Sigmoid colon (tissue), 7 donors: ENCODE measurements around the gene ATRNL1. TPM values are rescaled to one million over a fixed set of nuclear protein-coding genes. Genes with fewer than 3 reads are reported as not detected.
"Not testable (repeated sequence)": the region's sequence is repeated elsewhere in the genome, so short reads cannot be mapped to it uniquely, and the experiment has no call there.

ENCODE experiments used
- DNase-seq: peaks from one replicate; pipeline ENCODE4 v3.0.0-alpha.2; 2019
- H3K27ac ChIP-seq, 4 donors: fragments of 200-600 bp; sonication (generic); one replicate each; pipeline ENCODE4 v1.5.1; 2016 to 2019; ENCODE audit warnings: mild to moderate bottlenecking in 1 of 4
- H3K27me3 ChIP-seq, 3 donors: fragments of 200-600 bp; sonication (generic); one replicate each; pipeline ENCODE4 v1.5.1; 2019; ENCODE audit warnings: mild to moderate bottlenecking in 1 of 3
- H3K36me3 ChIP-seq, 4 donors: fragments of 200-600 bp; sonication (generic); one replicate each; pipeline ENCODE4 v1.5.1; 2016 to 2019
- H3K4me1 ChIP-seq, 4 donors: fragments of 200-600 bp; sonication (generic); one replicate each; pipeline ENCODE4 v1.5.1; 2017 to 2019
- H3K4me3 ChIP-seq, 4 donors: fragments of 200-600 bp; sonication (generic); one replicate each; pipeline ENCODE4 v1.5.1; 2017 to 2019; ENCODE audit warnings: mild to moderate bottlenecking in 2 of 4, moderate library complexity in 1 of 4
- H3K9me3 ChIP-seq, 4 donors: fragments of 200-600 bp in 3 of 4; sonication (generic) in 3 of 4; one replicate each; pipeline versions ENCODE4 v1.5.1 to v1.6.1; 2013 to 2019
- EP300 ChIP-seq, 4 donors: sonication (generic); formaldehyde crosslinking; IDR thresholded peaks; one replicate each; pipeline ENCODE4 v1.6.1; 2017; ENCODE audit warnings: antibody characterized with exemption in 4 of 4
- POLR2A ChIP-seq, 2 donors: fragments of 450-650 bp; IDR thresholded peaks; one replicate each; pipeline ENCODE4 v1.6.1; 2016; ENCODE audit warnings: antibody characterized with exemption in 2 of 2, mild to moderate bottlenecking in 2 of 2, moderate library complexity in 2 of 2
- POLR2AphosphoS5 ChIP-seq, 4 donors: sonication (generic); formaldehyde crosslinking; IDR thresholded peaks; one replicate each; pipeline ENCODE4 v1.6.1; 2017; ENCODE audit warnings: antibody characterized with exemption in 4 of 4
- WGBS, 2 donors: extraction: QIAGEN DNeasy Blood & Tissue Kit; methylation state at CpG; one replicate each; pipeline ENCODE4 v1.1.7; 2013; 5-methylcytosine and 5-hydroxymethylcytosine counted together
- intact Hi-C: fragments of 100-400 bp; cut with DNase I; formaldehyde crosslinking; loops from one replicate; pipeline ENCODE4 v1.15.1; 2023
- polyA plus RNA-seq, 3 donors: library from polyadenylated mRNA; stranded (reverse); fragments of 200-250 nt; gene quantifications; one replicate each; pipeline ENCODE4 v1.2.3, GENCODE V29; 2013
- total RNA-seq, 4 donors: library from RNA; depleted of rRNA; stranded (reverse); fragments of >200 nt; gene quantifications; one replicate each; pipeline ENCODE4 v1.1.0, GENCODE V29; 2016
- TF ChIP-seq, protein P1 (sequence below), 4 experiments: fragments of 450-650 bp in 3 of 4; fragments of 200-600 bp in 1 of 4; IDR thresholded peaks; one replicate each; pipeline ENCODE4 v1.5.1; 2016 to 2019; ENCODE audit warnings: antibody characterized with exemption in 4 of 4, mild to moderate bottlenecking in 3 of 4, moderate library complexity in 2 of 4
- donor health status: healthy with polysubstance abuse.
- donor health status: Bipolar disorder and iron deficiency.
- donor health status: healthy.

Gene ATRNL1
- total and polyA plus RNA-seq, 7 donors, result 0.57 to 17.3 (median 6.9) TPM; not detected in 1

DNA sequence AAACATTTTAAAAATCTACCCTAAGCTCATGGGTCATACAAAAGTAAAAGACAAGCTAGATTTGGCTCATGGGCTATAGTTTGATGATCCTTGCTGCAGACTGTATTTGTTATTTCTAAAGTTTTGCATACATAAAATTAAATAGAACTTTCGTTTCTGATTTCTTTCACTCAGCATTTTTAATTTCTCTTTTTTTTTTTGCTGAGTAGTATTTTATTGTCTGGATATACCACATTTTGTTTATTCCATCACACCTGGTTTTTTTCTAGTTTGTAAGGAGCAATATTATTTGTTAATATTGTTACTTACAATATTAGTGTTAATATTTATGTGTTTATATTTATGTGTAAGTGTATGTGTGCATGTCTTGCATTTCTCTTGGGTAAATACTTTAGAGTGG lies 291.5 kb downstream of the ATRNL1 start:
- Histone ChIP-seq H3K27ac (no peak overlapping the region), H3K9me3 (peaks cover 0 to 5% (median 0%) of the 10 kb centered on the region in 4 donors), H3K27me3 (no peaks in the 10 kb centered on the region), H3K4me3 (no peak overlapping the region), H3K4me1 (no peaks in the 10 kb centered on the region), H3K36me3 (no peaks in the 10 kb centered on the region)
- WGBS, 2 donors, result 56 to 84% methylated on average over 1 of the region's 1 CpG
- DNase-seq, result no peak
- intact Hi-C loops, result no loop called here
- TF ChIP-seq, protein P1, sequence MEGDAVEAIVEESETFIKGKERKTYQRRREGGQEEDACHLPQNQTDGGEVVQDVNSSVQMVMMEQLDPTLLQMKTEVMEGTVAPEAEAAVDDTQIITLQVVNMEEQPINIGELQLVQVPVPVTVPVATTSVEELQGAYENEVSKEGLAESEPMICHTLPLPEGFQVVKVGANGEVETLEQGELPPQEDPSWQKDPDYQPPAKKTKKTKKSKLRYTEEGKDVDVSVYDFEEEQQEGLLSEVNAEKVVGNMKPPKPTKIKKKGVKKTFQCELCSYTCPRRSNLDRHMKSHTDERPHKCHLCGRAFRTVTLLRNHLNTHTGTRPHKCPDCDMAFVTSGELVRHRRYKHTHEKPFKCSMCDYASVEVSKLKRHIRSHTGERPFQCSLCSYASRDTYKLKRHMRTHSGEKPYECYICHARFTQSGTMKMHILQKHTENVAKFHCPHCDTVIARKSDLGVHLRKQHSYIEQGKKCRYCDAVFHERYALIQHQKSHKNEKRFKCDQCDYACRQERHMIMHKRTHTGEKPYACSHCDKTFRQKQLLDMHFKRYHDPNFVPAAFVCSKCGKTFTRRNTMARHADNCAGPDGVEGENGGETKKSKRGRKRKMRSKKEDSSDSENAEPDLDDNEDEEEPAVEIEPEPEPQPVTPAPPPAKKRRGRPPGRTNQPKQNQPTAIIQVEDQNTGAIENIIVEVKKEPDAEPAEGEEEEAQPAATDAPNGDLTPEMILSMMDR (IDR thresholded peaks at IDR 0.05), result no peak
- no peak for TF ChIP-seq POLR2AphosphoS5 (IDR thresholded peaks at IDR 0.05)
- no peak for TF ChIP-seq EP300 (IDR thresholded peaks at IDR 0.05)
- TF ChIP-seq POLR2A (IDR thresholded peaks at IDR 0.05), result no peak

DNA sequence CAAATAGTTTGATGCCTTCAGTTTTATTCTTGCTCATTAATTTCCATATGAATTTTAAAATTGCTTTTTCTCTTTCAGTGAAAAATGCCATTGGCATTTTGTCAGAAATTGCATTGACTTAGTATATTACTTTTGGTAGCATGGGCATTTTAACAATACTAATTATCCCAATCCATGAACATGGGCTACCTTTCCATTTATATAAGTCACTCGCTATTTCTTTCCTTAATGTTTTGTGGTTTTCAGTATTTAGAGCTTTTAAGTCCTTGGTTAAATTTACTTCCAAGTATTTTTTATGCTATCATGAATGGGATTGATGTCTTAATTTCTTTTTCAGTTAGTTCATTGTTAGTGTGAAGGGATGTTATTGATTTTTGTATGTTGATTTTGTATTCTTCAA lies 297.4 kb downstream of the ATRNL1 start:
- intact Hi-C loops, result no loop called here
- no peak overlapping the region for H3K4me3 ChIP-seq
- no peak for DNase-seq
- 91 to 92% methylated on average over 1 of the region's 1 CpG for WGBS, 2 donors
- no peaks in the 10 kb centered on the region for H3K27me3 ChIP-seq
- H3K36me3 ChIP-seq, result no peaks in the 10 kb centered on the region
- no peaks in the 10 kb centered on the region for H3K9me3 ChIP-seq
- H3K4me1 ChIP-seq, result no peaks in the 10 kb centered on the region
- no peak overlapping the region for H3K27ac ChIP-seq
- TF ChIP-seq EP300 (IDR thresholded peaks at IDR 0.05), result no peak
- TF ChIP-seq POLR2AphosphoS5 (IDR thresholded peaks at IDR 0.05), result no peak
- TF ChIP-seq POLR2A (IDR thresholded peaks at IDR 0.05), result no peak
- TF ChIP-seq, protein P1 (IDR thresholded peaks at IDR 0.05), result no peak

DNA sequence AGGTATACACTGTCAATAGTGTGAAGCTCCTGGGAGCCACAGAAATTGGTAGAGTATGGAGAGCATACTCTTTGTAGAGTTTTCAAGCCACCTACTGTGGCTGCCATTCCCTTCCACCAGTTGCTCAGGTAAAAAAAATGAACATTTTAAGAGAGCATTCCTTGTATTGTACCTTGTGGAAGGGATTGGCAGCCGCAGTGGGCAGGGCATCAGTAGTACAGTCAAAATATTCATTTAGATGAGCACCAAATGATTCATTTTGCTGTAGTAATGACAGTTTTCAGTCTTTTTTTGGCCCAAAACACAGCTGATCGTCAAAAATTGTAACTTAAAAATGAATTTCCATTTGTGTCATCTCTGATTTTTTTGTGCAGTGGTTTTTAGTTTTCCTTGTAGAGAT lies 304.9 kb downstream of the ATRNL1 start:
- 85 to 88% methylated on average over 2 of the region's 2 CpGs for WGBS, 2 donors
- no peak for DNase-seq
- intact Hi-C loops, result no loop called here
- Histone ChIP-seq H3K4me1 (no peaks in the 10 kb centered on the region), H3K9me3 (no peaks in the 10 kb centered on the region), H3K27ac (no peak overlapping the region), H3K36me3 (no peaks in the 10 kb centered on the region), H3K4me3 (no peak overlapping the region), H3K27me3 (no peaks in the 10 kb centered on the region)
- no peak for TF ChIP-seq EP300 (IDR thresholded peaks at IDR 0.05)
- no peak for TF ChIP-seq POLR2A (IDR thresholded peaks at IDR 0.05)
- TF ChIP-seq POLR2AphosphoS5 (IDR thresholded peaks at IDR 0.05), result no peak
- TF ChIP-seq, protein P1 (IDR thresholded peaks at IDR 0.05), result no peak

DNA sequence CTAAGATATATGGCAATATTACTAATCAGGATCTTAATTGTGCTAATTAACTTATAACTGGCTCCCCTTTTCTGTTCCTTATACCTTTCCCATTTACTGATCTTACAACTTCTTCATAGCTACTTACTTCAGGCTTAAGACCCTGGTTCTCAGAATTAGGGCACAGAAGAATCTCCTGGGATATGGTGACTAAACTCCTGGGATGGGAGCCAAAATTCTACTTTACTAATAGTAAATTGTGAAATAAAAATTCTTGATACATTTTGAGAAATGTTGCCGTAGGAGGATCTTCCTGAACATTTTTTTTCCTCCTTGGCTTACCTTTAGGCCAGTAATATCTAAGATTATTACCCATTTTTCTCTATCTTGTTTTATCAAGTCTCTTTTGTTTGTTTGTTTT lies 309.5 kb downstream of the ATRNL1 start:
- no peaks in the 10 kb centered on the region for H3K36me3 ChIP-seq
- intact Hi-C loops, result no loop called here
- H3K27me3 ChIP-seq, result no peaks in the 10 kb centered on the region
- TF ChIP-seq EP300 (IDR thresholded peaks at IDR 0.05) (no peak), POLR2A (IDR thresholded peaks at IDR 0.05) (no peak), POLR2AphosphoS5 (IDR thresholded peaks at IDR 0.05) (no peak)
- TF ChIP-seq, protein P1 (IDR thresholded peaks at IDR 0.05), result no peak
- H3K4me3 ChIP-seq, result no peak overlapping the region
- WGBS, 2 donors, result 43 to 78% methylated on average over 1 of the region's 1 CpG
- H3K27ac ChIP-seq, result no peak overlapping the region
- no peaks in the 10 kb centered on the region for H3K9me3 ChIP-seq
- H3K4me1 ChIP-seq, result no peaks in the 10 kb centered on the region
- DNase-seq, result no peak

DNA sequence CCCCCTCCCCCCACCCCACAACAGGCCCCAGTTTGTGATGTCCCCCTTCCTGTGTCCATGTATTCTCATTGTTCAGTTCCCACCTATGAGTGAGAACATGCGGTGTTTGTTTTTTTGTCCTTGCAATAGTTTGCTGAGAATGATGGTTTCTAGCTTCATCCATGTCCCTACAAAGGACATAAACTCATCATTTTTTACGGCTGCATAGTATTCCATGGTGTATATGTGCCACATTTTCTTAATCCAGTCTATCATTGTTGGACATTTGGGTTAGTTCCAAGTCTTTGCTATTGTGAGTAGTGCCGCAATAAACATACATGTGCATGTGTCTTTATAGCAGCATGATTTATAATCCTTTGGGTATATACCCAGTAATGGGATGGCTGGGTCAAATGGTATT lies 312.7 kb downstream of the ATRNL1 start:
- H3K4me1 ChIP-seq, intact Hi-C loops, H3K27ac ChIP-seq, H3K9me3 ChIP-seq, H3K36me3 ChIP-seq, DNase-seq, H3K4me3 ChIP-seq, H3K27me3 ChIP-seq: not testable (repeated sequence)
- WGBS, 2 donors, result 82 to 91% methylated on average over 3 of the region's 3 CpGs
